ENCODE results near the gene RASA1.

The RASA1 gene

DNA sequence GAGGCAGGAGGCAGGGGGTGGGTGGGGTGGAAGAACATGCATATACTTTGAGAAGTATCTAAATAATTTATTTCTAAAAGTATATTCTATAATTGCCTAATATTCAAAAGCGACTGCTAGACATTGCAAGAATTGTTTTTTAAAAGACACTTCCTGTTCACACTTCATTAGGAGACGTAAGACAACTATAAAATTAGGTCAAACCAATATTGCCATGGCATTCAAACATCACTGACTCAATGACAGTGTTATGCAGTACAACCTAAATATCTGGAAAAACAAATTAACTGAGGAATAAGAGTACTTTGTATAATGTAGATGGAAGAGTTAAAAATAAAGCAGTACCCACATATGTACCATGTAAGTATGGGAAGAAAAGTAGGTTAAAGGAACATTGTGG is 140.5 kb downstream of the RASA1 start:
- Histone ChIP-seq H3K9ac (ENCODE audit: low read depth, low read length) (no peak overlapping the region), H3K79me2 (ENCODE audit: insufficient read depth, low read length) (peaks cover 39% of the 10 kb centered on the region), H3K4me1 (ENCODE audit: insufficient read depth, low read length) (peaks cover 28% of the 10 kb centered on the region), H3K4me2 (ENCODE audit: insufficient read depth, low read length) (no peak overlapping the region), H2AFZ (ENCODE audit: low read depth, low read length) (no peak overlapping the region), H3K27me3 (ENCODE audit: insufficient read depth, low read length, poor library complexity) (no peaks in the 10 kb centered on the region), H3K4me3 (ENCODE audit: low read depth in 1 of 2, low read length in 2 of 2) (no peak overlapping the region), H3K27ac (ENCODE audit: low read length) (no peak overlapping the region), H4K20me1 (ENCODE audit: insufficient read depth, low read length) (peaks cover 8% of the 10 kb centered on the region; the same call in 1 of the 2 replicates), H3K9me3 (ENCODE audit: insufficient read depth, low read length, severe bottlenecking) (no peaks in the 10 kb centered on the region), H3K36me3 (ENCODE audit: insufficient read depth, low read length) (peaks cover 77% of the 10 kb centered on the region)
- TF ChIP-seq CTCF (IDR thresholded peaks at IDR 0.05; ENCODE audit: borderline replicate concordance, extremely low read depth, low read length, poor library complexity, severe bottlenecking) (no peak), EZH2 (IDR thresholded peaks at IDR 0.05; ENCODE audit: borderline replicate concordance, low read depth, low read length, severe bottlenecking) (no peak)
- DNase-seq (no peak), ATAC-seq (ENCODE audit: insufficient read depth, low read depth) (no peak)

GRCh38 chr5:87410931-87411330 is 143.2 kb downstream of the RASA1 start:
- H3K79me2 ChIP-seq (ENCODE audit: insufficient read depth, low read length) = peaks cover 41% of the 10 kb centered on the region
- peaks cover 8% of the 10 kb centered on the region; the same call in 1 of the 2 replicates for H4K20me1 ChIP-seq (ENCODE audit: insufficient read depth, low read length)
- DNase-seq (no peak), ATAC-seq (ENCODE audit: insufficient read depth, low read depth) (no peak)
- no peak overlapping the region for H3K27ac ChIP-seq (ENCODE audit: low read length)
- no peaks in the 10 kb centered on the region for H3K9me3 ChIP-seq (ENCODE audit: insufficient read depth, low read length, severe bottlenecking)
- TF ChIP-seq EZH2 (IDR thresholded peaks at IDR 0.05; ENCODE audit: borderline replicate concordance, low read depth, low read length, severe bottlenecking) (no peak), CTCF (IDR thresholded peaks at IDR 0.05; ENCODE audit: borderline replicate concordance, extremely low read depth, low read length, poor library complexity, severe bottlenecking) (no peak)
- no peak overlapping the region for H2AFZ ChIP-seq (ENCODE audit: low read depth, low read length)
- H3K36me3 ChIP-seq (ENCODE audit: insufficient read depth, low read length) = peaks cover 49% of the 10 kb centered on the region
- H3K4me3 ChIP-seq (ENCODE audit: low read depth in 1 of 2, low read length in 2 of 2) = peak overlapping the region; percentile 65 to 90; a peak in 2 of 4 replicates
- no peaks in the 10 kb centered on the region for H3K27me3 ChIP-seq (ENCODE audit: insufficient read depth, low read length, poor library complexity)
- peak overlapping the region; percentile 75 for H3K4me2 ChIP-seq (ENCODE audit: insufficient read depth, low read length)
- H3K4me1 ChIP-seq (ENCODE audit: insufficient read depth, low read length) = peaks cover 36% of the 10 kb centered on the region
- peak overlapping the region; percentile 84; the same call in 1 of the 2 replicates for H3K9ac ChIP-seq (ENCODE audit: low read depth, low read length)

GRCh38 chr5:87411586-87411972 is 143.9 kb downstream of the RASA1 start:
- Histone ChIP-seq H3K4me2 (ENCODE audit: insufficient read depth, low read length) (peak overlapping the region; percentile 75), H3K9ac (ENCODE audit: low read depth, low read length) (peak overlapping the region; percentile 84), H3K9me3 (ENCODE audit: insufficient read depth, low read length, severe bottlenecking) (no peaks in the 10 kb centered on the region), H2AFZ (ENCODE audit: low read depth, low read length) (peak overlapping the region; percentile 99), H3K79me2 (ENCODE audit: insufficient read depth, low read length) (peaks cover 41% of the 10 kb centered on the region), H3K36me3 (ENCODE audit: insufficient read depth, low read length) (peaks cover 43% of the 10 kb centered on the region), H3K4me1 (ENCODE audit: insufficient read depth, low read length) (peaks cover 36% of the 10 kb centered on the region), H3K4me3 (ENCODE audit: low read depth in 1 of 2, low read length in 2 of 2) (peak overlapping the region; percentile 65 to 90; a peak in 3 of 4 replicates), H4K20me1 (ENCODE audit: insufficient read depth, low read length) (peaks cover 8% of the 10 kb centered on the region; the same call in 1 of the 2 replicates), H3K27me3 (ENCODE audit: insufficient read depth, low read length, poor library complexity) (no peaks in the 10 kb centered on the region), H3K27ac (ENCODE audit: low read length) (peak overlapping the region; percentile 95)
- DNase-seq = no peak
- TF ChIP-seq CTCF (IDR thresholded peaks at IDR 0.05; ENCODE audit: borderline replicate concordance, extremely low read depth, low read length, poor library complexity, severe bottlenecking) = no peak
- TF ChIP-seq EZH2 (IDR thresholded peaks at IDR 0.05; ENCODE audit: borderline replicate concordance, low read depth, low read length, severe bottlenecking) = no peak
- ATAC-seq (ENCODE audit: insufficient read depth, low read depth) = no peak
